Keratinocyte (primary cell): ENCODE results near the gene TSPOAP1. TPM values are rescaled to one million over a fixed set of nuclear protein-coding genes. Genes with fewer than 3 reads are reported as not detected.

Experiments
- DNase-seq: peaks from one replicate; pipeline ENCODE4 v3.0.0-alpha.2; 2011; ENCODE audit warnings: low read depth, missing footprints, low spot score
- FAIRE-seq: peaks from 2 replicates; lab custom pipeline; 2011; peaks lifted over from hg19 to GRCh38; lab: Jason Lieb, UNC
- H2AFZ ChIP-seq: 2 replicates; pipeline ENCODE4 v1.6.0; 2012; ENCODE audit warnings: low read length, control low read depth, inconsistent platforms; ENCODE audit not compliant: control insufficient read depth
- H3K27ac ChIP-seq: 2 replicates; pipeline ENCODE4 v1.5.1; 2011; ENCODE audit warnings: low read length; ENCODE audit not compliant: control insufficient read depth, insufficient read depth
- H3K27me3 ChIP-seq: 3 replicates; pipeline ENCODE4 v1.6.0; 2011; ENCODE audit warnings: low read length; ENCODE audit not compliant: control insufficient read depth, insufficient read depth; ENCODE audit errors: extremely low read depth
- H3K36me3 ChIP-seq, 2 experiments: 2 replicates in 1 of 2; 3 replicates in 1 of 2; pipeline ENCODE4 v1.5.1; 2011; ENCODE audit warnings: low read length in 2 of 2, mild to moderate bottlenecking in 1 of 2; ENCODE audit not compliant: control insufficient read depth in 2 of 2, insufficient read depth in 2 of 2; ENCODE audit errors: extremely low read depth in 1 of 2
- H3K4me1 ChIP-seq: 3 replicates; pipeline ENCODE4 v1.5.1; 2011; ENCODE audit warnings: low read length; ENCODE audit not compliant: control insufficient read depth, insufficient read depth; ENCODE audit errors: extremely low read depth
- H3K4me2 ChIP-seq: 3 replicates; pipeline ENCODE4 v1.6.0; 2011; ENCODE audit warnings: low read depth, low read length; ENCODE audit not compliant: control insufficient read depth, insufficient read depth; ENCODE audit errors: extremely low read depth
- H3K4me3 ChIP-seq, 3 experiments: fragments of 200-600 bp in 1 of 3; sonication (generic) in 1 of 3; 2 replicates in 2 of 3; 3 replicates in 1 of 3; pipeline ENCODE4 v1.5.1; 2011 to 2016; ENCODE audit warnings: low read length in 3 of 3, mild to moderate bottlenecking in 3 of 3, control low read depth in 2 of 3, inconsistent platforms in 1 of 3, low read depth in 1 of 3, mixed read lengths in 1 of 3, mixed run types in 1 of 3, moderate library complexity in 1 of 3; ENCODE audit not compliant: control insufficient read depth in 2 of 3, insufficient read depth in 2 of 3; ENCODE audit errors: extremely low read depth in 1 of 3
- H3K79me2 ChIP-seq: 2 replicates; pipeline ENCODE4 v1.6.0; 2012; ENCODE audit warnings: low read length; ENCODE audit not compliant: control insufficient read depth, insufficient read depth
- H3K9ac ChIP-seq: 3 replicates; pipeline ENCODE4 v1.6.0; 2011; ENCODE audit warnings: low read length; ENCODE audit not compliant: control insufficient read depth, insufficient read depth; ENCODE audit errors: extremely low read depth
- H3K9me1 ChIP-seq: 3 replicates; pipeline ENCODE4 v1.6.0; 2011; ENCODE audit warnings: low read length; ENCODE audit not compliant: control insufficient read depth, insufficient read depth; ENCODE audit errors: extremely low read depth
- H3K9me3 ChIP-seq: 2 replicates; pipeline ENCODE4 v1.5.1; 2012; ENCODE audit warnings: low read depth, low read length; ENCODE audit not compliant: control insufficient read depth
- H4K20me1 ChIP-seq: 3 replicates; pipeline ENCODE4 v1.6.0; 2011; ENCODE audit warnings: low read length; ENCODE audit not compliant: control insufficient read depth, insufficient read depth; ENCODE audit errors: extremely low read depth
- CTCF ChIP-seq, 3 experiments: IDR thresholded peaks in 1 of 3; conservative IDR thresholded peaks in 1 of 3; optimal IDR thresholded peaks in 1 of 3; 2 replicates in 2 of 3; 3 replicates in 1 of 3; pipeline versions ENCODE3 to v1.5.1; 2011; ENCODE audit warnings: low read length in 3 of 3, mild to moderate bottlenecking in 3 of 3, moderate library complexity in 2 of 3, control low read depth in 1 of 3, inconsistent platforms in 1 of 3; ENCODE audit not compliant: insufficient read depth in 2 of 3; ENCODE audit errors: extremely low read depth in 1 of 3
- EZH2 ChIP-seq: IDR thresholded peaks from one replicate; pipeline ENCODE4 v1.6.1; 2012; ENCODE audit warnings: inconsistent platforms, mild to moderate bottlenecking, low read length, moderate library complexity
- dilution Hi-C: fragments of 300-500 bp; cut with MboI; formaldehyde crosslinking; loops from one replicate; pipeline ENCODE4 v1.7.0; 2020; ENCODE audit warnings: low sequenced_read_pairs; ENCODE audit not compliant: extremely low pct_ligation_motif_present
- polyA plus RNA-seq, 5 experiments: library from polyadenylated mRNA; depleted of rRNA in 3 of 5; stranded (reverse) in 3 of 5; stranded (forward) in 1 of 5; unstranded in 1 of 5; fragments of >200 nt; gene quantifications; 1 replicate in 1 of 5; 2 replicates in 3 of 5; 3 replicates in 1 of 5; pipeline versions ENCODE4 v1.2.1 to v1.2.3, GENCODE V29; 2011 to 2012; ENCODE audit warnings: missing spikeins in 2 of 5, low read depth in 1 of 5, low replicate concordance in 1 of 5

The TSPOAP1 gene
- polyA plus RNA-seq, 1 donor (not counting 4 experiments of a cell fraction or from before 2014, with no cell fraction given), result 0.04 TPM

- no peak overlapping the region for H3K4me2 ChIP-seq
- DNase-seq (no peak), FAIRE-seq (no peak)
- no peak overlapping the region for H3K9ac ChIP-seq
- no peak for TF ChIP-seq CTCF (optimal IDR thresholded peaks at IDR 0.05 in 1 of 3, IDR thresholded peaks at IDR 0.05 in 1 of 3, conservative IDR thresholded peaks at IDR 0.05 in 1 of 3; ENCODE audit: extremely low read depth in 1 of 3, insufficient read depth in 2 of 3, low read length in 3 of 3)
- no peak for TF ChIP-seq EZH2
- peaks cover 2% of the 10 kb centered on the region for H3K9me1 ChIP-seq
- peaks cover 13 to 14% of the 10 kb centered on the region in 2 experiments for H3K36me3 ChIP-seq
- no peak overlapping the region for H3K27ac ChIP-seq
- no peaks in the 10 kb centered on the region for H3K9me3 ChIP-seq
- peaks cover 14% of the 10 kb centered on the region for H3K4me1 ChIP-seq
- peaks cover 7% of the 10 kb centered on the region for H4K20me1 ChIP-seq
- H3K4me3 ChIP-seq, result no peak overlapping the region
- dilution Hi-C loops, result no loop called here
- H3K27me3 ChIP-seq, result no peaks in the 10 kb centered on the region
- H2AFZ ChIP-seq, result no peak overlapping the region
- peaks cover 46% of the 10 kb centered on the region for H3K79me2 ChIP-seq
Observed at GRCh38 chr17:58373003-58373402, 44.4 kb upstream of the TSPOAP1 start.

DNA sequence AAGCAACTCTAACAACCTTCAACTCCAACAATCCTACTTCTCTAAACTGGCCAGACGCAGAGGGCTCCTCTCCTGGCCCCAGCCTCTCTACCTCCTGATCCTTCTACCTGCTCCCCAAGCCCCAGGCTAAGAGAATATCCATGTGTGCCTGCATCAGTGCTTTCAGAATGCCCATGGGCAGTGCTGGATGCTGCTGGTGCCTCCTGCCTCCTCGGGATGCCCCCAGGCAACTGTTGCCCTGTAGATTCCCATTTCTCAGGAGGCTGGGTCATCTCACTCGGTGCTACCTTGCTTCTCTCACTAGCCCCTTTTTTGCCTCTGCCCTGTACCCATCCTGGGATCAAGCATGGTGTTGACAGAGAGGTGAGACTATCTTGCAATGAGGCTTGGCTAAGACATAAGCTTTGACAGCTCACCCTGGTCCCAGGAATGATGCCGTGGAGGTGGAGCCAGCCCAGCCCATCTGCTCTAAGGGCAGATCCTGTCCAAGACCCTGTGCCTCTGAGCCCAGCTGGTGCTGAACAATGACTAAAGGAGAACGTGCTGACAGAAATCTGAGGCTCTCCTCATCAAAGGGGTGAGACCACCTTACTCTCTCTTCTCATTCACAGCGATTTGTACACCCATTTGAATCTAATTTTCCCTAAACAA is 42.8 kb upstream of the TSPOAP1 start:
- H3K4me3 ChIP-seq, result no peak overlapping the region
- H3K4me1 ChIP-seq, result peaks cover 2% of the 10 kb centered on the region
- H3K79me2 ChIP-seq, result peaks cover 32% of the 10 kb centered on the region
- no peaks in the 10 kb centered on the region for H3K27me3 ChIP-seq
- DNase-seq (no peak), FAIRE-seq (no peak)
- peaks cover 2% of the 10 kb centered on the region for H3K9me1 ChIP-seq
- no peak overlapping the region for H3K4me2 ChIP-seq
- peaks cover 2% of the 10 kb centered on the region for H4K20me1 ChIP-seq
- no peak overlapping the region for H3K9ac ChIP-seq
- no peaks in the 10 kb centered on the region for H3K9me3 ChIP-seq
- H3K27ac ChIP-seq, result no peak overlapping the region
- dilution Hi-C loops, result no loop called here
- no peak for TF ChIP-seq CTCF (optimal IDR thresholded peaks at IDR 0.05 in 1 of 3, IDR thresholded peaks at IDR 0.05 in 1 of 3, conservative IDR thresholded peaks at IDR 0.05 in 1 of 3; ENCODE audit: extremely low read depth in 1 of 3, insufficient read depth in 2 of 3, low read length in 3 of 3)
- TF ChIP-seq EZH2, result no peak
- peaks cover 13 to 17% of the 10 kb centered on the region in 2 experiments for H3K36me3 ChIP-seq
- H2AFZ ChIP-seq, result no peak overlapping the region
